NCI-H2227 (cell line): ENCODE data around the gene COPRS.

Source experiments
- DNase-seq: peaks from one replicate; lab custom pipeline; 2025; ENCODE audit not compliant: unreplicated experiment; lab: John Stamatoyannopoulos, UW

The COPRS gene, protein sequence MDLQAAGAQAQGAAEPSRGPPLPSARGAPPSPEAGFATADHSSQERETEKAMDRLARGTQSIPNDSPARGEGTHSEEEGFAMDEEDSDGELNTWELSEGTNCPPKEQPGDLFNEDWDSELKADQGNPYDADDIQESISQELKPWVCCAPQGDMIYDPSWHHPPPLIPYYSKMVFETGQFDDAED

DNA sequence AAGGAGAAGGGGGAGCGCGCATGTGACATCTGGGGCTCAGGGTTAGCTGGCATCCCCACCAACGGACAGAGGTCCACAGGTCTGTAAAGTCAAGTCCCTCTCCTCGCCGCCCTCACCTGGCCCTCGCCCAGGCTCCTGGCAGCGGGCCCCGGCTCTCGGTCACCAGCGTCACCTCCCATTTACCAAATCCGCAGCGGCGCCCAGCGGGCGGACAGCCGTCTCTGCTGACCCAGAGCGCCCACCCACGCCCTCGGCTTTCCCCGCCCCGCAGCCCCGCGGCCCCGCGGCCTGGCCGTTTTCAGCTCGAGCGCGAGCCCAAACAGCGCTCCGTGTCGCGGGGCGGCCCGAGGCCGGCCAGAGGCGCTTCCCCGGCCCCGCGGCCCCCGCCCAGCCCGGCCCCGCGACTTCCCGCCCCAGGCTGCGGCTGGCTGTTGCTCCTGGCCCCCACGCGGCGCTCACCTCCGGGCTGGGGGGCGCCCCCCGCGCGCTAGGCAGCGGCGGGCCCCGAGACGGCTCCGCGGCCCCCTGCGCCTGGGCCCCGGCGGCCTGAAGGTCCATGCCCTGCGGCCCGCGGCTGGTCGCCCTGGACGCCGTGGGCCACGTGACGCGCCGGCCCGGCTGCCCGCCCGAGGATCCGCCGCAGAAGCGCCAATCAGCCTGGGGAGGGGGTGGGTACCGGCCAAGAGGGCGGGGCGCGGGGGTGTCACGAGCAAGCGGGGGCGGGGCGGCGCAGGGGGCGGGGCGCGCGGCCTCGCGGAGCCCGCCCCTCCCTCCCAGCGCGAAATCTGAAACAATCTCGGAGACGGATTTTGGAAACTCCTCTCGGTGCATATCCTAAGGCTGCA lies at the start of gene COPRS:
Gene COPRS, minus strand, starts transcription at position 603 of the 845 bp plus-strand sequence. Its CDS starts 45 bp downstream, at position 558.
- peak; percentile 81 for DNase-seq

DNA sequence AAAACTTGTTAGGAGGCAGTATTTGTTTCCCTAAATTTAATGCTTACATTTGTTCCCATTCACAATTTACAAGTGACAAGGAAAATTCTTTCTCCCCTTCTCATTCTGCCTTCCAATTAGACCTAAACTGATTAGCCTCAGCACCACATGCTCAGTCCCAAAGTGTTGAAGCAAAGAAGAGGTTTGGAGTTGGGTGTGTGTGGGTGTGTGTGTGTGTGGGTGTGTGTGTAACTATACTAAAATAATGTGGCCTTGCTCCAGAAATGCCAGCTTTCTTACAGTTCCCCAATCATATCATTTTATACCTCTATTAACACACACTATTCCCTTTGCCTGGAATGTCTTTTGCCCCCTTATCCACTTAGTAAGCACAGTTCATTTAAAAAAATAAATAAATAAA lies 49.3 kb upstream of the COPRS start:
- DNase-seq, result no peak

DNA sequence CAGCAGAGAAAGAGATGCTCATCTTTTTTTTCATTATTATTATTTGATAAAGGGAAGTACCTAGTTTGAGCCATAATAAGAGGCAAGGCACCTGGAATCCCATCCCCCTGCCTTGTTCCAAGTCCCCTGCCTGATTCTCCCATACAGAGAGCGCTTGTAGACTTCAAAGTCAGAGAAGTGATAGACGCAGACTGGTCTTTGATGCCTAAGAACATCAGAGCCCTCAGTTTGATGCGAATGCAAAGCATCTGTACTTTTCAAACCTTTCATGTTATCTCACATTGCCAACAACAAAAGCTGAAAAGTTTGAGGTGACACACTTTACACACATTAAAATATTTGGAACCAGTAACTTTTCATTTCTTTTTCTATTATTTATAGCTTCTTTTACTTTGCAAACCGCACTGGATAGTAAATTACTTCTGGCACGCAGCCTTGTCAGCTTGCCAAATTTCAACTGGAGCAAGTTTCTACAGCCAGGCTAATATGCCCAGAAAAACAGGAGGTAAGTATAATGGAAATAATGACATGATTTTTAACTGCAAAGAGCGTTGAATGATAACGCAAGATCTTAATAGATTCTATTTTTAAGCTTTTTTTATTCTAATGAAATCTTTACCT lies 48.4 kb upstream of the COPRS start:
- no peak for DNase-seq

DNA sequence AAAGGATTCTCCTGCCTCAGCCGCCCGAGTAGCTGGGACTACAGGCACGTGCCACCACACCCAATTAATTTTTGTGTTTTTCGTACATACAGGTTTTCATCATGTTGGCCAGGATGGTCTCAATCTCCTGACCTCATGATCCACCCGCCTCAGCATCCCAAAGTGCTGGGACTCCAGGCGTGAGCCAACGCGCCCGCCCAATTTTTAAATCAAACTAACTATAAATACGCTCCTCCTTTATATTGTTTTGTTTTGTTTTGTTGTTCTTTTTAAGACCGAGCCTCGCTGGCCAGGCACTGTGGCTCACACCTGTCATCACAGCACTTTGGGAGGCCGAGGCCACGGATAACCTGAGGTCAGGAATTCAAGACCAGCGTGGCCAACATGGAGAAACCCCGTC lies 44.4 kb upstream of the COPRS start:
- DNase-seq, result no peak

DNA sequence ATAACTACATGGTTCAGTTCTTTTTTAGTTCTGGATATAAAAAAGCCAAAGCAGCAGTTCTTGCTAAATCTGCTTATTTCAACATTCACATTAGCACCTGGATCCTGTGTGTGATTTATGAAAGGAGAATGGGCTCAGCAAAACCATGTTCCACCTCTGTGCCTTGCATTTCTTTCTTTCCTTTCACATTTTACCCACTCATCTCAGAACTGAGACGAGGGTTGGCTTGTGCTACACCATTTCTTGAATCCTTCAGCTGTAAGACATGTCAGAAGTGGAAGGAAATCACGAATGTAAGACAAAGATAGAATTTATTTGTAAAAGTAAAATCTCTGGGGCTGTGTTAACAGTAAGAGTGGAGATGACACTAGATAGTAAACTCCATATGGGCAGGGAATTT lies 43.6 kb upstream of the COPRS start:
- no peak for DNase-seq

DNA sequence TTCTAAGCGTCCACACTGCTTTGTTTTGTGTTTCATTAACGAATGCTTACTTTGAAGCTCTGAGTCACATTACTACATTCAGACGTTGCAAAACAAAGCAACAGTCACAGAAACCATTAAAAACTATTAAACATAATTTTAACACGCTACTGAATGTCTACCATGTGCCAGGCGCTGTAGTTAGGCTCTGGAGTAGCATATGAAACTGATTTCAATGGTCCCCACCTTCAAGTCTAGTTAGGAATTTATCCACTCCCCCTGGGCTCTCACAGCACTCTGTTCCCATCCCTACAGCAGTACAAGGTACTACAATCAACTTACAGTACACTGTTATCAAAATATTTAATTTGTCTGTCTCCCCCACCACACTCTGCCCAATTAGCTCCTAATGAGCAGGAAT lies 41.8 kb upstream of the COPRS start:
- no peak for DNase-seq

DNA sequence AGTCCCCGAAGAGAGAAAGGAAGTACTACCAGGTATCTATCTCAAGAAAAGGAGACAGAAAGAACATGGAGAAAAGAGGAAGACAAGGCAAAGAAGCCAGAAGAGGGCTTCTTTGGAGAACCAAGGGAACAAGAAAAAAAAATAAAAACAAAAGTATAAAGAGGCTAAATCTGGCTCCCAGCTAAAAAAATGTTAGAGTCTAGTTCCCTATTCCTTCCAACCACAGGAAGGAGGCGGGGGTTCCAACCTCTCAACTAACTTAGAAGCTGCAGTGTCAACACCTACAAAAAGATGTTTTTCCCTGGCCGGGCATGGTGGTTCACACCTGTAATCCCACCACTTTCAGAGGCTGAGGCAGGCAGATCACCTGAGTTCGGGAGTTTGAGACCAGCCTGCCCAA lies 29.1 kb upstream of the COPRS start:
- DNase-seq, result no peak

DNA sequence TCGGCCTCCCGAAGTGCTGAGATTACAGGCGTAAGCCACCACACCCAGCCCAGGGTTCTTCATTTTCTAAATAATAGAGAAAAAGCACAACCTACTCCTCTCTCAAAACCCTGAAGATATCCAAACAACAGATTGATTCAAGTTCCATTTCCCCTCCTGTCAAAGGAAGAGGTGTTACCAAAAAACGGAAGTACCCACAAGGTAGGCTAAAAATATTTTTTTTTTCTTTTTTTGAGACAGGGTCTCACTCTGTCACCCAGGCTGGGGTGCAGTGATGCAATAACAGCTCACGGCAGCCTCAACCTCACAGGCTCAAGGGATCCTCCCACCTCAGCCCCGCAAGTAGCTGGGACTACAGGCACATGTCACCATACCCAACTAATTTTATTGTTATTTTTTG lies 23.5 kb upstream of the COPRS start:
- DNase-seq, result no peak

DNA sequence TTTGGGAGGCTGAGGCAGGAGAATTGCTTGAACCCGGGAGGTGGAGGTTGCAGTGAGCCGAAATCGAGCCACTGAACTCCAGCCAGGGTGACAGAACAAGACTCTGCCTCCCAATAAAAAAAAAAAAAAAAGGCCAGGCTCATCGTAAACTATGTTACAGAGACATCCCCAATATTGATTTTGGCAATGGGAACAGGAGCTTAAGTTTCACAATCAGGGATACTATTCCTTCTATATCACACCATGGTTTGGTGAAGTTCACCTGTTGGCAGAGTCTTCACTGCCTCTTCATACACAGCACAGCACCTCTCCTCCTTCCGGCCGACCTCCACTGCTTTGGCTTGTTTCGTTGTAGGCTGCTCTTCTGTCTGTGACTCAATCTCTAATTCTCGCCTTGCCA lies 21.3 kb upstream of the COPRS start:
- DNase-seq, result no peak

DNA sequence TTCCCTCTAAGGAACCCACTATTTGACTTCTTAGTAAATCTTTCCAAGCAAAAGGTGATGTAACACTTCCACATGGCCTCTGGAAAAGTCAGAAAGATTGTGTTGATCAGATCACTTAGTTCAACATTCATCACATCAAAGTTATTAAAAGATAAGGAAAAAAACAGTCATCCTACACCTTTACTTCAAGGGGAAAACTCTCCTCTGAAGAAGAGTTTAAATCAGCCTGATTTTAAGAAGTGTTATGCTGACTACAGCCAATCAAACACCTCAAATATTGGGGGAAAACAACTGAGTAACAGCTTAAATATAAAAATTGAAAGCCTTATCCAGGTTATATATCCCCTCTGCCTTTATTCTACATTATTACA lies 19.6 kb upstream of the COPRS start:
- no peak for DNase-seq

DNA sequence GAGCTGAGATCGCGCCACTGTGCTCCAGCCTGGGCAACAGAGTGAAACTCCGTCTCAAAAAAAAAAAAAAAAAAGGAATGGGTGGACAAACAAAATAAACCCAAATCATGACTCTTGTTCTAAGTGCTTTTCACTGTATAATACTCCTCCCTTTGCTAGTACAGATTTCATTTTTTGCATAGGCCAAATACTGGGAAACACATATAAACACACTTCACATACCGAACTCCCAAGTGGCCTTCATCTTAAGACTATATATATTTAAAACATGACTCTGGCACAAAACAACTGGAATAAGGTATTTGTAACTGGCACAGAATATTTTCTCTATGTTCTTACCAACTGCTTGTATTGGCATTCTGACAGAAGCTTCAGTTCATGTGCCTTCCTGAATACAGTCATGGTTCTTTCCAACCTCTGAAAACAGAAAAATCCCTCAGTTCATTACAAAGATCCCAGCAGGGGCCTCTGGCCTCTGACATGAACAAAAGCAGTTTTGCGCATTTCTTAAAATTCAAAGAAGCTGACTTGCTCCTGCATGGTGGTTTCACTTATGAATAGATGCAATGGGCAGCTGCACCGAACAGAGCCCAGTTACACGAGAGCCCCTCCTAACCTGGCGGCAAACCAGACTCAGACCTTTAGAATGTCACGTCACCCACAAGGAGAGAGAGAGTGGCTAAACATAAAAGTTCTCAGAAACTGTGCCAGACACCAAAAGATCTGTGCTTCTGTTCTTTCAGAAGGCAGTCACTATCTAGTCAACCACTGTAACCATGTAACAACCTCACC lies 19.1 kb upstream of the COPRS start:
- no peak for DNase-seq

DNA sequence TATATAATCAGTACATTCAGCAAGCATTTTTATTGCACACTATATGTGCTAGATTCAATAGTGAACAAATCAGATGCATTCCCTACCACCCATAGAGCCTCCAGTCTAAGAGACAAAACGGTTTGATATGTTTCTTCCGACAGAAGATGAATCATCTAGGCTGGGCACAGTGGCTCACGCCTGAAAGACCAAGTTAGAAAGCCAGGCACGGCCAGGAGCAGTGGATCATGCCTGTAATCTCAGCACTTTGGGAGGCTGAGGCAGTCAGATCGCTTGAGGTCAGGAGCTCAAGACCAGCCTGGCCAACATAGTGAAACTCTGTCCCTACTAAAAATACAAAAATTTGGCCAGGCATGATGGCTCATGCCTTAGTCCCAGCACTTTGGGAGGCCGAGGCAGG lies 18.3 kb upstream of the COPRS start:
- DNase-seq, result no peak

DNA sequence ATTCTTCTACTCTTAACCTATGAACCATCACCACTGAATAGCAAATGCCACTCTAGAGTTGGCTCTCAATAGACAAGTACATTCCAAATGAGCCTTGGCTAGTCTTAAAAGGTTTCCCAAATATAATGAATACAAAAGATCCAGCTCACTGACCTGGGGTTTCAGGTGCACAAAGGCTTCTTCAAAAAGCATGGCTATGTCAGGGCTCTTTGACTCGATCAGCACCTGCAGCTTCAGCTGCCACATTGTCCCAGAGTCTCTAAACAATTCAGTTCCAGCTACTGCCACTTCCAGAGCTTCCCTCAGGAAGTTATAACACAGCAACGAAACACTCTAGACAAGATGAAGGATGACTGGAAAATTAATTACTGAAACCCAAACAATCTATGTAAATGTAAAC lies 16.0 kb upstream of the COPRS start:
- DNase-seq, result no peak

DNA sequence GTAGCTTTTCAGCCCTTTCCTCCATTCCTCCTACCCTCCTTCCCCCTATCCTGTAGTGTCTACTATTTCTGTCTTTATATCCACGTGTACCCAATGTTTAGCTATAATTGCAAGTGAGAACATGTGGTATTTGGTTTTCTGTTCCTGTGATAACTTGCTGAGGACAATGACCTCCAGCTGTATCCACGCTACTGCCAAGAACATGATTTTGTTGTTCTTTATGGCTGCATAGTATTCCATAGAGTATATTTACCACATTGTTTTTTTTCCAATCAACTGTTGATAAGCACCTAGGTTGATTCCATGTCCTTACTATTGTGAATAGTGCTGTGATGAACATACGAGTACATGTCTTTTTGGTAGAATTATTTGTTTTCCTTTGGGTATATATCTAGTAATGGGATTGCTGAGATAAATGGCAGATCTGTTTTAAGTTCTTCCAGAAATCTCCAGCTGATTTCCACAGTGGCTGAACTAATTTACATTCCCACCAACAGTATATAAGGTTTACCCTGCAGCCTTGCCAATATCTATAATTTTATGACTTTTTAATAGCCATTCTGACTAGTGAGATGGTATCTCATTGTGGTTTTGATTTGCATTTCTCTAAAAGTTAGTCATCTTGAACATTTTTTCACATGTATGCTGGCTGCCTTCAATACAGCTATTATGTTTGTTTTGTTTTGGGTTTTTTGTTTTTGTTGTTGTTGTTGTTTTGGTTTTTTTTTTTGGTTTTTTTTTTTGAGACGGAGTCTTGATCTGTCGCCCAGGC lies 10.9 kb upstream of the COPRS start:
- no peak for DNase-seq

DNA sequence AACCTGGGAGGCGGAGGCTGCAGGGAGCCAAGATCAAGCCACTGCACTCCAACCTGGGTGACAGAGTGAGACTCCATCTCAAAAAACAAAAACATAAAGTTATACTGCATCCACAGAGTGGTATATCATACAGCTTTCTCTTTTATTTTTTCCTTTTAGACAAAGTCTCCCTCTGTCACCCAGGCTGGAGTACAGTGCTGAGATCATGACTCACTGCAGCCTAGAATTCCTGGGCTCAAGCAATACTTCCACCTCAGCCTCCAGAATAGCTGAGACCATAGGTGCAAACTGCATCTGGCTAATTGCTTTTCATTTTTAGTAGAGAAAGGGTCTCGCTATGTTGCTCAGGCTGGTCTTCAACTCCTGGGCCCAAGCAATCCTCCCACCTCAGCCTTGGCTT lies 10.0 kb upstream of the COPRS start:
- no peak for DNase-seq

DNA sequence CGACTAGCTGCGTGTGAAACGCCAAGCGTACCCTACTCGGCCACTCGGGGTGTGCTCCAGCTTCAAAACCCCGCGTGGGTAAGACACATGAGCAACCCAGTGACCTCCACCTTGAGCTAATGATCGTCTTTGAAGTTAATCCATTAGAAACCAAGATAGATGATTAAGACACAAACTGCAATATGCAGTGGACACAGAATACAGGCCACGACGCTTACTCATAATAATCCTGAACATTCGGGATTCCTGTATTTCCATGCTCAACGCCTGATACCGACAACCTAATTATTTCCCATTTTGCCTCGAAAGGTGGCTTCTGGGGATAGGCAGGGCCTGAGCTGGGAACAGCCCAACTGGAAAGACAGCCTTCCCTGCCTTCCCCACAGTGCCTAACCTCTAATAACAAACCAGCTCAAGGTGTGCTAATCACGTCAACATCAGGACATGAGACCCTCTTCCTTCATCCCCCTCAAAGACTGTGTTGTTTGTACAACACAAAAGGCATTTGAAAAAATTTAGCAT lies 504 bp upstream of the COPRS start:
- DNase-seq, result no peak

DNA sequence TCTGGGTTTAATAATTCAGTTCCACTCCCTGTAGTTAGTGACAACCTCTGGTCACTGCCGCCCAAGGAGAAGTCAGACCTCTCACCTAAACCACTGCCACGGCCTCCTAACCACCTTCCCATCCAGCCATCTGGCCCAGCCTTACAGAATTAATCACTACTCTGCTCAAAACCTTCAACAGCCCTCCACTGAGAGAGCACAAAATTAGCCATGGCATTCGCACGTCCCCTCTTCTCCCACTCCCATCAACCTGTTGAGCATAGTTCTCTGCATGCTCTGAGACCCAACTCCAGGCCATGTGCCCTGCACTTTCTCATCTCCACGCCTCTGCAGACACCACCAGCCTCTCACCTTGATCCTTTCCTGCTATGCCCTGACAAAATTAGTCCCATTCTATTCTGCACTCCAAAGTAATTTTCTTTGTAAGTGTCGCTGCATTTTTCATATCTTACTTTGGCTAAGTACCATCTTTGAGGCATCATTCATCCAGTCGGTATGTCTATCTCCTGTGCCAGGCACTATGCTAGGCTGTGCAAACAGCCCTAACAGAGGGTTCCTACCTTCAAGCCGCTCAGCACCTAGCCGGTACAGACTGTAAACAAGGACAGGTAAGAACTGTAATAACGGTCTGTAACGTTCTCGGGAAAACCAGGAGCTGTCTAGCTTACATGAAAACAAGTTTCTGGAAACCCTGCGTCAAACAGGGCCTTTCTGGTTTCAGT lies 963 bp downstream of the COPRS start:
- DNase-seq, result peak; percentile 18

DNA sequence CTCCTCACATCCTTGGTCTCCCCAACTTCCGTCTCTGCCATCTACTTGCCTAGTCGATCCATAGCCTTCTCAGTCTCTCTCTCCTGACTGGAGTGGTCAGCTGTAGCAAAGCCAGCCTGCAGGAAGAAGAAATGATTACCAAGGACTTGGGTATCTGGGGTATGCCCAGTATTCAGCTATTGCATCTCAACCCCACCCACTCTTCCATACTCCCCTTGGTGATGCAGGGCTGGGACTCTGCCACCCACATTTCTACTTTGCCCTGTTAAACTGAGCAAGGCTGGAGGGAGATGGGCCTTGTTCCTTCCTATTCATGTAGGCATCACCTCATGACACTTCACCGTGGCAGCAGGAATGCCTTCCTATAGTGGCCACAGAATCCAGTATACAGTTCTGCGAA lies 2.3 kb downstream of the COPRS start:
- no peak for DNase-seq

DNA sequence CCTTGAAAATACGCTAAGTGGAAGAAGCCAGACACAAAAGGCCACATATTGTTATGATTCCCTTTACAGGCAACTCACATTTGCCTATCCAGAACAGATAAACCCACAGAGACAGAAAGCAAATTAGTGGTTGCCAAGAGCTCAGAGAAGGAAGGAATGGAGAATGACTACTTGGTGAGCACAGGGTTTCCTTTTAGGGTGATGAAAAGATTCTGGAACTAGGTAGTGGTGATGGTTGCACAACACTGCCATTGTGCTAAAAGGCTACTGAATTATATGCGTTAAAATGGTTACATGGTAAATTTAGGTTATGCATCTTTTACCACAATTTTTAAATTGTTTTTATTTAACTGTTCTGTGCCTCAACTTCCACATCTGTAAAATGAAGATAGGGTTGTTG lies 4.4 kb downstream of the COPRS start:
- no peak for DNase-seq

DNA sequence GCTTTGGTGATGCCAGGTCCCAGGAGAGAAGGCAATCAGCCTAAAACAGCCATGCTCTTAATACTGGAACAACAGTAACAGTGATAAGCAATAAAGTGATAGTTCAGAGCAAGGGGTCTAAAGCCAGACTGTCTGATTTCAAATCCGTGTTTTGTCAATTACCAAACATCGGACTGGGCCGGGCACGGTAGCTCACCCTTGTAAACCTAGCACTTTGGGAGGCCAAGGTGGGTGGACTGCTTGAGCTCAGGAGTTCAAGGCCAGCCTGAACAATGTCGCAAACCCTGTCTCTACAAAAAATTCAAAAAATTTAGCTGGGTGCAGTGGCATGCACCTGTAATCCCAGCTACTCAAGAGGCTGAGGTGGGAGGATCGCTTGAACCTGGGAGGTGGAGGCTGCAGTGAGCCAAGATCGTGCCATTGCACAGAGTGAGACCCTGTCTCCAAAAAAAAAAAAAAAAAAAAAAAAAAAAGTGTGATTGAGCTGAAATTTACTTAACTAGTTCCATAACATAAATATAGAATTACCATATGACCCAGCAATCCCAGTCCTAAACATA lies 5.1 kb downstream of the COPRS start:
- no peak for DNase-seq
